ENCODE measurements around the gene SFMBT1.

DNA sequence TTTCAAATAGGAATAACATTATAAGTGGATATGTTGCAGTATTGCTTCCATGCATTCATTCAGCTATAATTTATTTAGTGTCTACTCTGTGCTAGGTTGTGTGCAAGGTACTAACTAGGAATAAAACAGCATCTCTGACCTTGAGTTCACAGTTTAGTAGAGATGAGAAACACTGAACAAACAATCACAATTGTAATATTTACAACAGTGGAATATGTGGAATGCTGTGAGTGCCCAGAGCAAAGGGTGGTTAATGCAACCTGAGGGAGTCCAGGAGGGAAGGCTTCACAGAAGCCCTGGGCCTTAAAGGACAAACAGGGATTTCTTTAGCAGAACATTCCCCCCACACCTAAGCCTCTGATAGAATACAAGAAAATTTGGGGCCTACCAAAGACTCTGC, 13.3 kb downstream of the SFMBT1 start:
- TF ChIP-seq EZH2 (IDR thresholded peaks at IDR 0.05; ENCODE audit: borderline replicate concordance, low read depth, low read length, severe bottlenecking) = no peak
- TF ChIP-seq, protein P1, sequence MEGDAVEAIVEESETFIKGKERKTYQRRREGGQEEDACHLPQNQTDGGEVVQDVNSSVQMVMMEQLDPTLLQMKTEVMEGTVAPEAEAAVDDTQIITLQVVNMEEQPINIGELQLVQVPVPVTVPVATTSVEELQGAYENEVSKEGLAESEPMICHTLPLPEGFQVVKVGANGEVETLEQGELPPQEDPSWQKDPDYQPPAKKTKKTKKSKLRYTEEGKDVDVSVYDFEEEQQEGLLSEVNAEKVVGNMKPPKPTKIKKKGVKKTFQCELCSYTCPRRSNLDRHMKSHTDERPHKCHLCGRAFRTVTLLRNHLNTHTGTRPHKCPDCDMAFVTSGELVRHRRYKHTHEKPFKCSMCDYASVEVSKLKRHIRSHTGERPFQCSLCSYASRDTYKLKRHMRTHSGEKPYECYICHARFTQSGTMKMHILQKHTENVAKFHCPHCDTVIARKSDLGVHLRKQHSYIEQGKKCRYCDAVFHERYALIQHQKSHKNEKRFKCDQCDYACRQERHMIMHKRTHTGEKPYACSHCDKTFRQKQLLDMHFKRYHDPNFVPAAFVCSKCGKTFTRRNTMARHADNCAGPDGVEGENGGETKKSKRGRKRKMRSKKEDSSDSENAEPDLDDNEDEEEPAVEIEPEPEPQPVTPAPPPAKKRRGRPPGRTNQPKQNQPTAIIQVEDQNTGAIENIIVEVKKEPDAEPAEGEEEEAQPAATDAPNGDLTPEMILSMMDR (IDR thresholded peaks at IDR 0.05; ENCODE audit: borderline replicate concordance, extremely low read depth, low read length, poor library complexity, severe bottlenecking) = no peak

Data from DND-41 (cell line).